ENCODE measurements around the gene BSND.

DNA sequence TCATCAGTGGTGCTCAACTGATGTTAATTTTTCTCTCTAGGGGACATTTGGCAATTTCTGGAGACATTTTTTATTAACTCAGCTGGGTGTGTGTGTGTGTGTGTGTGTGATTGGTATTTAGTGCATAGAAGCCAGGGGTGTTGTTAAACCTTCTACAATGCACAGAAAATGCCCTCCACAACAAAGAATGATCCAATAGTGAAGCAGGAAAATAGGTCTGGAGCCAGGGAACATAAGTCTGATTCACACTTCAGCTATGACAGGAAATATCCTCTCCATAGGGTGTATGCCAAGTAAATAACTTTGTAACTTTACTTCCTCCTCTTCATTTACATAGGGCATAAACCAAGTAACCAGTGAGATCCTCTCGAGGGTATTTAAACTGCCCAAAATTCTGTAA is 43.4 kb upstream of the BSND start:
- TF ChIP-seq POLR2AphosphoS5 (IDR thresholded peaks at IDR 0.05) (no peak), CTCF (IDR thresholded peaks at IDR 0.05) (no peak), EP300 (IDR thresholded peaks at IDR 0.05) (no peak), POLR2A (IDR thresholded peaks at IDR 0.05) (no peak)

Data from stomach (tissue), 4 donors.